ENCODE data around the gene CYP21A2.
"Not testable (repeated sequence)": the region's sequence is repeated elsewhere in the genome, so short reads cannot be mapped to it uniquely, and the experiment has no call there.

The CYP21A2 gene

GRCh38 chr6:32008037-32008436 is 30.2 kb upstream of the CYP21A2 start:
- not testable (repeated sequence) for H3K9me3 ChIP-seq (ENCODE audit: low read length); H3K4me1 ChIP-seq (ENCODE audit: insufficient read depth, low read length); H3K27ac ChIP-seq (ENCODE audit: low read depth, low read length); H3K9ac ChIP-seq (ENCODE audit: low read length); H3K4me3 ChIP-seq (ENCODE audit: low read depth in 1 of 2, low read length in 2 of 2); H3K27me3 ChIP-seq (ENCODE audit: control insufficient read depth in 1 of 2, insufficient read depth in 2 of 2, low read length in 2 of 2); H3K36me3 ChIP-seq (ENCODE audit: insufficient read depth, low read length)

DNA sequence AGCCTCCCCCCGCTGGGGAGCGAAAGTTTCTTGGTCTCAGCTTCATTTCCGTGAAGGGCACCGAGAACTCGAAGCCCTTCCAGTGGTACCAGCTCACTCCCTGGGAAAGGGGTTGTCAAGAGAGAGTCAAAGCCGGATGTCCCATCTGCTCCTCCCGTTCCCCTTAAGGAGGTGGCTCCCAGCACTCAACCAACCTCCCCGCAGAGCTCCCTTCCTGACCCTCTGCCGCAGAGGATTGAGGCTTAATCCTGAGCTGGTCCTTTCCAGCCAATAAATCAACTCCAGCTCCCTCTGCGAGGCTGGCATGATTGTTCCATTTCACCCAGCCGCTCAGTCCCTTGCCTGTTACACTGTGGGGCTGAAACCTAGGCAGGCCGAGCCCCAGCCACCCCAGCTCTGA is 29.6 kb upstream of the CYP21A2 start:
- not testable (repeated sequence) for H3K9ac ChIP-seq (ENCODE audit: low read length); H3K27ac ChIP-seq (ENCODE audit: low read depth, low read length); H3K4me1 ChIP-seq (ENCODE audit: insufficient read depth, low read length); H3K27me3 ChIP-seq (ENCODE audit: control insufficient read depth in 1 of 2, insufficient read depth in 2 of 2, low read length in 2 of 2); H3K4me3 ChIP-seq (ENCODE audit: low read depth in 1 of 2, low read length in 2 of 2); H3K36me3 ChIP-seq (ENCODE audit: insufficient read depth, low read length); H3K9me3 ChIP-seq (ENCODE audit: low read length)

- H3K27me3 ChIP-seq (ENCODE audit: control insufficient read depth in 1 of 2, insufficient read depth in 2 of 2, low read length in 2 of 2); H3K4me3 ChIP-seq (ENCODE audit: low read depth in 1 of 2, low read length in 2 of 2); H3K4me1 ChIP-seq (ENCODE audit: insufficient read depth, low read length); H3K36me3 ChIP-seq (ENCODE audit: insufficient read depth, low read length); H3K9me3 ChIP-seq (ENCODE audit: low read length); H3K27ac ChIP-seq (ENCODE audit: low read depth, low read length); H3K9ac ChIP-seq (ENCODE audit: low read length): not testable (repeated sequence)
Measured at GRCh38 chr6:32009537-32009936, 28.7 kb upstream of the CYP21A2 start.

GRCh38 chr6:32010856-32011530 is 27.2 kb upstream of the CYP21A2 start:
- not testable (repeated sequence) for H3K36me3 ChIP-seq (ENCODE audit: insufficient read depth, low read length); H3K4me3 ChIP-seq (ENCODE audit: low read depth in 1 of 2, low read length in 2 of 2); H3K9me3 ChIP-seq (ENCODE audit: low read length); H3K27me3 ChIP-seq (ENCODE audit: control insufficient read depth in 1 of 2, insufficient read depth in 2 of 2, low read length in 2 of 2); H3K4me1 ChIP-seq (ENCODE audit: insufficient read depth, low read length); H3K27ac ChIP-seq (ENCODE audit: low read depth, low read length); H3K9ac ChIP-seq (ENCODE audit: low read length)

DNA sequence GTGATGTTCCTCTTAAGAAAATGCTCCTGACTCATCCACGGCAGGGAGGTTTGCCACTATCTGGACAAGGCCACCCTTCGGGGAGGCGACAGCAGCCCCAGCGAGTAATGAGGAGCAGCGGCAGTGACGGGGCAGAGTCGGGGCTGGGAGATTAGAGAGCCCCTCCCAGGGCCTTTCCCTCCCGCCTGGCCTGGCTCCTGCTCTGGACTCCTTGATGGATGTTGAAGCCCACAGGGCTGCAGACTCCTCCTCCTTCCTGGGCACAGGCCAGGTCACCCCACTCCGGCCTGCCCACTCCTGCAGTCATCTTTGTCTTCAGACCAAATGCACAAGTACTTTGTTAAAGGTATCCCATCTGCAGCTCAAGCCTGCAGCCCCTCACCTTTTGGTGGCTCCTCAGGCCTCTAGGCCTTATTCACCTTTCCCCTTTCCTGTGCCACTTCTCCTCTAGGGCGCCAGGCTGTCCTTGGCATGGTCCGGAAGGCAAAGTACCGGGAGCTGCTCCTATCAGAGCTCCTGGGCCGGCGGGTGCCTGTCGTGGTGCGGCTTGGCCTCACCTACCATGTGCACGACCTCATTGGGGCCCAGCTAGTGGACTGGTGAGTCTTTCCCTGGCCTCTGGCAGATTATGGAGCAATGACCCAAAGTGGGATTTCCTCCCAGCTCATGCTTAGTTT is 25.1 kb upstream of the CYP21A2 start:
- not testable (repeated sequence) for H3K9ac ChIP-seq (ENCODE audit: low read length); H3K27ac ChIP-seq (ENCODE audit: low read depth, low read length); H3K27me3 ChIP-seq (ENCODE audit: control insufficient read depth in 1 of 2, insufficient read depth in 2 of 2, low read length in 2 of 2); H3K4me3 ChIP-seq (ENCODE audit: low read depth in 1 of 2, low read length in 2 of 2); H3K9me3 ChIP-seq (ENCODE audit: low read length); H3K4me1 ChIP-seq (ENCODE audit: insufficient read depth, low read length); H3K36me3 ChIP-seq (ENCODE audit: insufficient read depth, low read length)

DNA sequence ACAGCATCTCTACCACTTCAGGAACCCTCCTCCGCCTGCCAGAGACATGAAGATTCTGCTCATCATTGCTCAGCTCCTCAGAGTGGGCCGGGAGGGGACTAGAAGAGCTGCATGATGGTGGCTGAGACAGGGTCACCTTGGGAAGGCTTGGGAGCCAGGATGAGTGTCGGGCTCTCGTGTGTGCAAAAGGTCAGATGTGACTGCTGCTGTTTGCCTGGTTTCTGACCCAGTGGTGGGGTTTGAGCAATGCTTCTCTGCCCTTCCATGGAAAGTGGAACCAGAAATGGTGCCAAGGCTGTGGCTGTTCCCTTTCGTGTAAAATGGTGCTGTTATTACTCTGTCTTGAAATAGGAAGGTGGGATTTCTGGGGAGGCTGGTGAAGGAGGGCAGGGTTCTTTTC is 24.5 kb upstream of the CYP21A2 start:
- not testable (repeated sequence) for H3K27ac ChIP-seq (ENCODE audit: low read depth, low read length); H3K36me3 ChIP-seq (ENCODE audit: insufficient read depth, low read length); H3K4me1 ChIP-seq (ENCODE audit: insufficient read depth, low read length); H3K9me3 ChIP-seq (ENCODE audit: low read length); H3K27me3 ChIP-seq (ENCODE audit: control insufficient read depth in 1 of 2, insufficient read depth in 2 of 2, low read length in 2 of 2); H3K9ac ChIP-seq (ENCODE audit: low read length); H3K4me3 ChIP-seq (ENCODE audit: low read depth in 1 of 2, low read length in 2 of 2)

DNA sequence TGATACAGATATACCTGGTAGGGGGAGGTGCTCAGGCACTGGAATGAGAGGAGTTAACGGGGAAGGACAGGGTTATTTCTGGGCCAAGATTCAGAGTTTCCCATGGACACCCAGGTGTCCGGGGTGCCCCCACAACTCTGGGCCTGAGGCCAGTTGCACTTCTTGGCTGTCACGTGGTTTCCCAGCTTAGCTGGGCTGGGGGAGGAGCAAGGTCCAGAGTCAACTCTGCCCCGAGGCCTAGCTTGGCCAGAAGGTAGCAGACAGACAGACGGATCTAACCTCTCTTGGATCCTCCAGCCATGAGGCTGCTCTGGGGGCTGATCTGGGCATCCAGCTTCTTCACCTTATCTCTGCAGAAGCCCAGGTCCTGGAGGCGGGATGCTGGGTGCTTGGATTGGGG is 23.7 kb upstream of the CYP21A2 start, which contains the start of gene C4B:
TSS of gene C4B (plus strand) at position 249 of the 400 bp plus-strand sequence. CDS start at position 300, 51 bp downstream.
- not testable (repeated sequence) for H3K27ac ChIP-seq (ENCODE audit: low read depth, low read length); H3K27me3 ChIP-seq (ENCODE audit: control insufficient read depth in 1 of 2, insufficient read depth in 2 of 2, low read length in 2 of 2); H3K9ac ChIP-seq (ENCODE audit: low read length); H3K4me3 ChIP-seq (ENCODE audit: low read depth in 1 of 2, low read length in 2 of 2); H3K36me3 ChIP-seq (ENCODE audit: insufficient read depth, low read length); H3K4me1 ChIP-seq (ENCODE audit: insufficient read depth, low read length); H3K9me3 ChIP-seq (ENCODE audit: low read length)

DNA sequence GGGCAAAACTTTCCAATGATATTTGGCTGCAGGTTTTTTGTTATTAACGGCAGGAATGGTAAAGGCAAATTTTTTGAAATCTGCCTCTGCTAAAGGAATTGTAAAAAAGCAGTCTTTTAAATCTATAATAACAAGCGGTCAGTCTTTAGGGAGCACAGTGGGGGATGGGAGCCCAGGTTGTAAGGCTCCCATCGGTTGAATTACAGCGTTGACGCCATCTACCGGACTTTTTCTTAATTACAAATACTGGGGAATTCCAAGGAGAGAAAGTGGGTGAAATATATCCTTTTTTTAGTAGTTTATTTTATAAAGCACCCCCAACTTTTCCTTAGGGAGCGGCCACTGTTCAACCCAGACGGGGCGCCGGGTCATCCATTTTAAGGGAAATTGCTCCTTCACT is 16.1 kb upstream of the CYP21A2 start:
- H3K9me3 ChIP-seq (ENCODE audit: low read length); H3K27me3 ChIP-seq (ENCODE audit: control insufficient read depth in 1 of 2, insufficient read depth in 2 of 2, low read length in 2 of 2); H3K9ac ChIP-seq (ENCODE audit: low read length); H3K4me3 ChIP-seq (ENCODE audit: low read depth in 1 of 2, low read length in 2 of 2); H3K36me3 ChIP-seq (ENCODE audit: insufficient read depth, low read length); H3K4me1 ChIP-seq (ENCODE audit: insufficient read depth, low read length); H3K27ac ChIP-seq (ENCODE audit: low read depth, low read length): not testable (repeated sequence)

GRCh38 chr6:32028631-32029030 is 9.6 kb upstream of the CYP21A2 start:
- not testable (repeated sequence) for H3K27ac ChIP-seq (ENCODE audit: low read depth, low read length); H3K27me3 ChIP-seq (ENCODE audit: control insufficient read depth in 1 of 2, insufficient read depth in 2 of 2, low read length in 2 of 2); H3K36me3 ChIP-seq (ENCODE audit: insufficient read depth, low read length); H3K9me3 ChIP-seq (ENCODE audit: low read length); H3K4me1 ChIP-seq (ENCODE audit: insufficient read depth, low read length); H3K9ac ChIP-seq (ENCODE audit: low read length); H3K4me3 ChIP-seq (ENCODE audit: low read depth in 1 of 2, low read length in 2 of 2)

GRCh38 chr6:32029553-32029952 is 8.7 kb upstream of the CYP21A2 start:
- H3K27me3 ChIP-seq (ENCODE audit: control insufficient read depth in 1 of 2, insufficient read depth in 2 of 2, low read length in 2 of 2); H3K36me3 ChIP-seq (ENCODE audit: insufficient read depth, low read length); H3K27ac ChIP-seq (ENCODE audit: low read depth, low read length); H3K9ac ChIP-seq (ENCODE audit: low read length); H3K4me1 ChIP-seq (ENCODE audit: insufficient read depth, low read length); H3K9me3 ChIP-seq (ENCODE audit: low read length); H3K4me3 ChIP-seq (ENCODE audit: low read depth in 1 of 2, low read length in 2 of 2): not testable (repeated sequence)

- H3K27me3 ChIP-seq (ENCODE audit: control insufficient read depth in 1 of 2, insufficient read depth in 2 of 2, low read length in 2 of 2); H3K9ac ChIP-seq (ENCODE audit: low read length); H3K9me3 ChIP-seq (ENCODE audit: low read length); H3K36me3 ChIP-seq (ENCODE audit: insufficient read depth, low read length); H3K27ac ChIP-seq (ENCODE audit: low read depth, low read length); H3K4me3 ChIP-seq (ENCODE audit: low read depth in 1 of 2, low read length in 2 of 2); H3K4me1 ChIP-seq (ENCODE audit: insufficient read depth, low read length): not testable (repeated sequence)
Measured at GRCh38 chr6:32035283-32036013, 2.8 kb upstream of the CYP21A2 start.

DNA sequence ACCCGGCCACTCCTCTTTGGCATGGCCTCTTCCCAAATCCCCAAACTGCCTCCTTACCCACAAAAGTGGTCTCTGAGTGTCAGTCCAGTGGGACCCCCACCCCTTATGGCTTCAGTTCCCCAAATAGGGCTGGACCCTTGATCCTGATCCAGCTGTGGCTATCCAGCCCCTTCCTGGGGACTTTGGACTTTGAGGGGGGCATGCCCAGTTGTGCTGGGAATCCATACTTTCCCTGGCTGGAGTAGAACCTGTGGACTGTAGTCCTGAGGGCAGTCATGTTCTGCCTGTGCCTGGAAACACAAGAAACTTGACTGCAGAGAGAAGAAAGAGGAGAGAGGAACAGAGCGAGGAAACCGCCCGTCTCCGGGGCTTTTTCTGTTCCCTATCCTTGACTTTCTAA is 1.1 kb upstream of the CYP21A2 start:
- not testable (repeated sequence) for H3K36me3 ChIP-seq (ENCODE audit: insufficient read depth, low read length); H3K9me3 ChIP-seq (ENCODE audit: low read length); H3K4me3 ChIP-seq (ENCODE audit: low read depth in 1 of 2, low read length in 2 of 2); H3K27me3 ChIP-seq (ENCODE audit: control insufficient read depth in 1 of 2, insufficient read depth in 2 of 2, low read length in 2 of 2); H3K27ac ChIP-seq (ENCODE audit: low read depth, low read length); H3K9ac ChIP-seq (ENCODE audit: low read length); H3K4me1 ChIP-seq (ENCODE audit: insufficient read depth, low read length)
